H9 (cell line): ENCODE results near the gene SLC38A3. TPM values are rescaled to one million over a fixed set of nuclear protein-coding genes. Genes with fewer than 3 reads are reported as not detected.

Experiments
- DNase-seq: peaks from one replicate; pipeline ENCODE4 v3.0.0-alpha.2; 2017
- H2AFZ ChIP-seq: one replicate; pipeline ENCODE4 v1.6.1; 2013; ENCODE audit warnings: mild to moderate bottlenecking, low read length, control low read depth, moderate library complexity
- H2AK5ac ChIP-seq: 2 replicates; pipeline ENCODE4 v1.6.1; 2013; ENCODE audit warnings: low read length, control low read depth, mixed read lengths; ENCODE audit not compliant: insufficient read length
- H2BK120ac ChIP-seq: one replicate; pipeline ENCODE4 v1.6.1; 2013; ENCODE audit warnings: low read depth, mild to moderate bottlenecking, low read length, control low read depth, inconsistent platforms; ENCODE audit not compliant: poor library complexity, severe bottlenecking
- H2BK12ac ChIP-seq: 2 replicates; pipeline ENCODE4 v1.6.1; 2013; ENCODE audit warnings: low read length, control low read depth, mixed read lengths, low read depth; ENCODE audit not compliant: insufficient read length
- H2BK15ac ChIP-seq: 2 replicates; pipeline ENCODE4 v1.6.1; 2013; ENCODE audit warnings: low read depth, low read length, control low read depth
- H2BK20ac ChIP-seq: one replicate; pipeline ENCODE4 v1.6.1; 2013; ENCODE audit warnings: low read depth, mild to moderate bottlenecking, low read length, control low read depth, inconsistent platforms; ENCODE audit not compliant: poor library complexity, severe bottlenecking
- H2BK5ac ChIP-seq: 2 replicates; pipeline ENCODE4 v1.6.1; 2013; ENCODE audit warnings: low read length, control low read depth, mixed read lengths; ENCODE audit not compliant: insufficient read length
- H3K14ac ChIP-seq: 2 replicates; pipeline ENCODE4 v1.6.1; 2013; ENCODE audit warnings: low read length, control low read depth; ENCODE audit not compliant: insufficient read depth
- H3K18ac ChIP-seq: 2 replicates; pipeline ENCODE4 v1.6.1; 2013; ENCODE audit warnings: low read depth, mild to moderate bottlenecking, mixed read lengths, low read length, control low read depth; ENCODE audit not compliant: insufficient read length
- H3K23ac ChIP-seq: 2 replicates; pipeline ENCODE4 v1.6.1; 2013; ENCODE audit warnings: low read length, control low read depth, mixed read lengths, low read depth; ENCODE audit not compliant: insufficient read length
- H3K23me2 ChIP-seq: 2 replicates; pipeline ENCODE4 v1.6.1; 2013; ENCODE audit warnings: low read depth, mild to moderate bottlenecking, mixed read lengths, low read length, control low read depth; ENCODE audit not compliant: insufficient read length, poor library complexity, severe bottlenecking
- H3K27ac ChIP-seq: 2 replicates; pipeline ENCODE4 v1.5.1; 2013; ENCODE audit warnings: low read length, control low read depth, mixed read lengths, low read depth; ENCODE audit not compliant: insufficient read length
- H3K27me3 ChIP-seq: 2 replicates; pipeline ENCODE4 v1.6.1; 2013; ENCODE audit warnings: low read length, control low read depth, inconsistent platforms; ENCODE audit not compliant: insufficient read depth
- H3K4ac ChIP-seq: 2 replicates; pipeline ENCODE4 v1.6.1; 2013; ENCODE audit warnings: low read depth, mild to moderate bottlenecking, control low read depth, inconsistent platforms, low read length, moderate library complexity
- H3K4me1 ChIP-seq: 2 replicates; pipeline ENCODE4 v1.6.1; 2013; ENCODE audit warnings: low read length, control low read depth, inconsistent platforms; ENCODE audit not compliant: insufficient read depth
- H3K4me2 ChIP-seq: 2 replicates; pipeline ENCODE4 v1.6.1; 2013; ENCODE audit warnings: low read length, control low read depth, mixed read lengths; ENCODE audit not compliant: insufficient read length, insufficient read depth
- H3K56ac ChIP-seq: 2 replicates; pipeline ENCODE4 v1.6.1; 2013; ENCODE audit warnings: low read depth, mild to moderate bottlenecking, mixed read lengths, low read length, control low read depth; ENCODE audit not compliant: insufficient read length
- H3K79me1 ChIP-seq: 2 replicates; pipeline ENCODE4 v1.6.1; 2013; ENCODE audit warnings: low read depth, mild to moderate bottlenecking, moderate library complexity, low read length, control low read depth, inconsistent platforms; ENCODE audit not compliant: insufficient read depth, poor library complexity, severe bottlenecking
- H3K79me2 ChIP-seq: 2 replicates; pipeline ENCODE4 v1.6.1; 2013; ENCODE audit warnings: low read length, control low read depth, inconsistent platforms; ENCODE audit not compliant: insufficient read depth
- H3K9ac ChIP-seq: 2 replicates; pipeline ENCODE4 v1.6.1; 2013; ENCODE audit warnings: low read length, control low read depth, mixed read lengths; ENCODE audit not compliant: insufficient read length; ENCODE audit errors: extremely low read depth
- H3K9me3 ChIP-seq: one replicate; pipeline ENCODE4 v1.6.1; 2013; ENCODE audit warnings: low read depth, low read length, inconsistent platforms; ENCODE audit not compliant: control insufficient read depth
- H3T11ph ChIP-seq: one replicate; pipeline ENCODE4 v1.6.1; 2013; ENCODE audit warnings: mild to moderate bottlenecking, low read length, control low read depth, inconsistent platforms
- H4K20me1 ChIP-seq: one replicate; pipeline ENCODE4 v1.6.1; 2013; ENCODE audit not compliant: control insufficient read depth, insufficient read length, insufficient read depth
- H4K5ac ChIP-seq: 2 replicates; pipeline ENCODE4 v1.6.1; 2013; ENCODE audit warnings: low read depth, mild to moderate bottlenecking, mixed read lengths, low read length, control low read depth; ENCODE audit not compliant: insufficient read length
- H4K8ac ChIP-seq: replicated peaks from 2 replicates; pipeline ENCODE4 v1.6.1; 2013; ENCODE audit warnings: low read length, control low read depth, mixed read lengths, low read depth; ENCODE audit not compliant: insufficient read length
- H4K91ac ChIP-seq: 2 replicates; pipeline ENCODE4 v1.6.1; 2013; ENCODE audit warnings: low read depth, mild to moderate bottlenecking, moderate library complexity, mixed read lengths, low read length, control low read depth; ENCODE audit not compliant: insufficient read length
- H3K27ac Mint-ChIP-seq, 3 experiments: 2 replicates in 2 of 3; 3 replicates in 1 of 3; pipeline ENCODE4 v1.8.0; 2020 to 2021; ENCODE audit warnings: mixed read lengths in 3 of 3, mild to moderate bottlenecking in 1 of 3, moderate library complexity in 1 of 3
- H3K27me3 Mint-ChIP-seq: 2 replicates; pipeline ENCODE4 v1.8.0; 2021; ENCODE audit warnings: low read depth, mild to moderate bottlenecking, moderate library complexity, mixed read lengths
- H3K36me3 Mint-ChIP-seq, 3 experiments: 2 replicates in 2 of 3; 3 replicates in 1 of 3; pipeline ENCODE4 v1.8.0; 2020 to 2021; ENCODE audit warnings: low read depth in 3 of 3, mixed read lengths in 3 of 3; ENCODE audit not compliant: insufficient read depth in 1 of 3
- H3K4me1 Mint-ChIP-seq, 2 experiments: 2 replicates each; pipeline ENCODE4 v1.8.0; 2020; ENCODE audit warnings: mixed read lengths in 2 of 2
- H3K4me3 Mint-ChIP-seq, 2 experiments: 2 replicates in 1 of 2; 3 replicates in 1 of 2; pipeline ENCODE4 v1.8.0; 2020 to 2021; ENCODE audit warnings: mild to moderate bottlenecking in 2 of 2, mixed read lengths in 2 of 2, moderate library complexity in 1 of 2
- H3K9me3 Mint-ChIP-seq, 2 experiments: 2 replicates in 1 of 2; 3 replicates in 1 of 2; pipeline ENCODE4 v1.8.0; 2020; ENCODE audit warnings: mild to moderate bottlenecking in 2 of 2, mixed read lengths in 2 of 2, moderate library complexity in 1 of 2
- WGBS: extraction: QIAGEN DNeasy Blood & Tissue Kit; methylation state at CpG from one replicate; pipeline ENCODE4 v1.1.7; 2013; ENCODE audit warnings: missing lambda C conversion rate, low lambda C conversion rate, mixed read lengths; ENCODE audit not compliant: insufficient read length; ENCODE audit errors: extremely low coverage; 5-methylcytosine and 5-hydroxymethylcytosine counted together
- total RNA-seq: library from RNA; stranded (reverse); gene quantifications from 2 replicates; pipeline ENCODE4 v1.2.1, GENCODE V29; 2021
- TF ChIP-seq, protein P1 (sequence below): fragments of 200-600 bp; sonication (generic); conservative IDR thresholded peaks from 3 replicates; pipeline ENCODE4 v1.8.0; 2021; ENCODE audit warnings: antibody characterized with exemption, mild to moderate bottlenecking

Gene SLC38A3
- total RNA-seq, 1 experiment from 2014 or later = 1.4 TPM

- Mint-ChIP-seq H3K9me3 (no peaks in the 10 kb centered on the region), H3K36me3 (peaks cover 7 to 38% (median 38%) of the 10 kb centered on the region in 3 experiments), H3K4me3 (no peak overlapping the region; a peak in 1 of 5 replicates), H3K27ac (no peak overlapping the region; a peak in 1 of 7 replicates), H3K4me1 (peaks cover 18 to 19% of the 10 kb centered on the region in 2 experiments), H3K27me3 (no peaks in the 10 kb centered on the region)
- H2BK15ac ChIP-seq = no peak overlapping the region
- no peak overlapping the region for H4K5ac ChIP-seq
- H3K56ac ChIP-seq = no peak overlapping the region
- H2AK5ac ChIP-seq = no peak overlapping the region
- H3K9ac ChIP-seq = no peak overlapping the region
- H4K8ac ChIP-seq = no peak overlapping the region
- DNase-seq = no peak
- H3K23ac ChIP-seq = no peak overlapping the region
- peaks cover 13% of the 10 kb centered on the region; the same call in 1 of the 2 replicates for H3K79me2 ChIP-seq
- no peak overlapping the region; the same call in 1 of the 2 replicates for H3K14ac ChIP-seq
- no peak overlapping the region for H3T11ph ChIP-seq
- H4K20me1 ChIP-seq = peaks cover 5% of the 10 kb centered on the region
- no peaks in the 10 kb centered on the region for H3K23me2 ChIP-seq
- no CpG with 5 or more reads among the region's 8 CpGs for WGBS
- no peak overlapping the region for H2BK5ac ChIP-seq
- no peak overlapping the region for H4K91ac ChIP-seq
- H3K18ac ChIP-seq = no peak overlapping the region
- H3K4me1 ChIP-seq = no peaks in the 10 kb centered on the region
- H3K9me3 ChIP-seq = no peaks in the 10 kb centered on the region
- H3K4ac ChIP-seq = no peak overlapping the region
- no peak overlapping the region for H3K27ac ChIP-seq
- peaks cover 11% of the 10 kb centered on the region for H3K79me1 ChIP-seq
- H3K4me2 ChIP-seq = no peak overlapping the region
- TF ChIP-seq, protein P1, sequence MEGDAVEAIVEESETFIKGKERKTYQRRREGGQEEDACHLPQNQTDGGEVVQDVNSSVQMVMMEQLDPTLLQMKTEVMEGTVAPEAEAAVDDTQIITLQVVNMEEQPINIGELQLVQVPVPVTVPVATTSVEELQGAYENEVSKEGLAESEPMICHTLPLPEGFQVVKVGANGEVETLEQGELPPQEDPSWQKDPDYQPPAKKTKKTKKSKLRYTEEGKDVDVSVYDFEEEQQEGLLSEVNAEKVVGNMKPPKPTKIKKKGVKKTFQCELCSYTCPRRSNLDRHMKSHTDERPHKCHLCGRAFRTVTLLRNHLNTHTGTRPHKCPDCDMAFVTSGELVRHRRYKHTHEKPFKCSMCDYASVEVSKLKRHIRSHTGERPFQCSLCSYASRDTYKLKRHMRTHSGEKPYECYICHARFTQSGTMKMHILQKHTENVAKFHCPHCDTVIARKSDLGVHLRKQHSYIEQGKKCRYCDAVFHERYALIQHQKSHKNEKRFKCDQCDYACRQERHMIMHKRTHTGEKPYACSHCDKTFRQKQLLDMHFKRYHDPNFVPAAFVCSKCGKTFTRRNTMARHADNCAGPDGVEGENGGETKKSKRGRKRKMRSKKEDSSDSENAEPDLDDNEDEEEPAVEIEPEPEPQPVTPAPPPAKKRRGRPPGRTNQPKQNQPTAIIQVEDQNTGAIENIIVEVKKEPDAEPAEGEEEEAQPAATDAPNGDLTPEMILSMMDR = no peak
- no peak overlapping the region for H2AFZ ChIP-seq
- H2BK12ac ChIP-seq = no peak overlapping the region
- H2BK20ac ChIP-seq = no peak overlapping the region
- no peaks in the 10 kb centered on the region for H3K27me3 ChIP-seq
- no peak overlapping the region for H2BK120ac ChIP-seq
Measured at GRCh38 chr3:50251220-50251619, 46.1 kb downstream of the SLC38A3 start.
